ENCODE results near the gene BCL7C. TPM values are rescaled to one million over a fixed set of nuclear protein-coding genes. Genes with fewer than 3 reads are reported as not detected.
A peak's percentile ranks its signal among the peaks of the same experiment; 100 is the strongest.
"Not testable (repeated sequence)": the region's sequence is repeated elsewhere in the genome, so short reads cannot be mapped to it uniquely, and the experiment has no call there.

BCL7C gene
- polyA plus RNA-seq, 3 donors: 11.8 to 52.1 (median 22.0) TPM

DNA sequence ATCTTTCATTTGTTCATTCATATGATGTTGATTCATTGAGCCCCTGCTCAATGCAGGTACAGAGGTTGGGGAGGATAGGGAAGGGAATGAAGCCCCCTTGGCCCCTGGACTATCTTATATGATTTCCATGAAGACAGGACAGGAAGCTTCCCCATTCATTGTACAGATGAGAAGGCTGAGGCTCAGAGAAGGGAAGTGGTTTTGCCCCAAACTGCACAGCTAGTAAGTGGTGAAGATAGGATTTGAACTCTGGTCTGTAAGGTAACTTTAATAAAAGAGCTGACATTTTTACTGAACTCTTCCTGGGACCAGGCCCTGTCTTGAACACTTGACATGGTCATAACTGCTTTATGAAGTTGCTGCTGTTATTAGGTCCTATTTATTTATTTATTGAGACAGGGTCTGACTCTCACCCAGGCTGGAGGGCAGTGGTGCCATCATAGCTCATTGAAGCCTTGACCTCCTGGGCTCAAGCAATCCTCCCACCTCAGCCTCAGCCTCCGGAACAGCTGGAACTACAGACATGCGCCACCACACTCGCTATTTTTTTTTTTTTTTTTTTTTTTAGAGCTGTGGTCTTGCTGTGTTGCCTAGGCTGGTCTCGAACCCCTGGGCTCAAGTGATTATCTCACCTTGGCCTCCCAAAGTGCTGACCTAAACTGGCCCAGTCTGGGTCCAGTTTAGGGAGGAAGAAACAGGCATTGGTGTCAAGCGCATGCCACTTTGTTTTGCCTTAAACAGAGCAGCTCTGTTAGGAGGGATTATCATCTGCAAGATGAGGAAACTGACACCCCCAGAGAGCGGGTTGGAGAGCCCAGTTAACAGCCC is 7.5 kb upstream of the BCL7C start:
- WGBS, 3 donors: 20 to 29% (median 28%) methylated on average over 6 of the region's 6 CpGs
- no peak overlapping the region for H3K27ac ChIP-seq (ENCODE audit: low read depth, low read length)

DNA sequence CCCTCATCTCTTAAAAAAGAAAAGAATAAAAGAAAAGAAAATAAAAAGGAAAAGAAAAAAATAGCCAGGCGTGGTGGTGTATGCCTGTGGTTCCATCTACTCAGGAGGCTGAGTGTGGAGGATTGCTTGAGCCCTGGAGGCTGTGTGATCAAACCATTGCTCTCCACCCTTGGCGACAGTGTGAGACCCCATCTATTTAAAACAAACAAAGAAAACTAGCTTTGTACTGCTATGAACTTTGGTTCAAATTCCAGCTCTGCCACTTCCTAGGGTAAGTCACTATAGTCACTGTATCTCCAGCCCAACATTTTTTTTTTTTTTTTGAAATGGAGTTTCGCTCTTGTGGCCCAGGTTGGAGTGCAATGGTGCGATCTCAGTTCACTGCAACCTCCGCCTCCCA is 6.7 kb upstream of the BCL7C start:
- 93 to 99% (median 97%) methylated on average over 5 of the region's 5 CpGs for WGBS, 3 donors
- no peak overlapping the region for H3K27ac ChIP-seq (ENCODE audit: low read depth, low read length)

GRCh38 chr16:30899794-30900193 is 5.9 kb upstream of the BCL7C start:
- no peak overlapping the region for H3K27ac ChIP-seq (ENCODE audit: low read depth, low read length)
- 66 to 90% (median 87%) methylated on average over 2 of the region's 2 CpGs for WGBS, 3 donors

- peak overlapping the region; percentile 90 for H3K27ac ChIP-seq (ENCODE audit: low read depth, low read length)
- 15 to 17% (median 16%) methylated on average over 31 of the region's 31 CpGs for WGBS, 3 donors
These were observed 3.2 kb upstream of the BCL7C start for GRCh38 chr16:30896889-30897733.

GRCh38 chr16:30896261-30896888 is 2.5 kb upstream of the BCL7C start, which contains the start of gene CTF1:
TSS of gene CTF1 (plus strand) at chr16:30896614. CDS start at chr16:30896644, 30 bp downstream.
- 10 to 12% (median 12%) methylated on average over 26 to 31 of the region's 31 CpGs for WGBS, 3 donors
- peak within 1 kb of the TSS; percentile 90 for H3K27ac ChIP-seq (ENCODE audit: low read depth, low read length)

GRCh38 chr16:30895627-30896260 is 1.9 kb upstream of the BCL7C start:
- WGBS, 3 donors: 69 to 71% (median 70%) methylated on average over 32 of the region's 32 CpGs
- peak overlapping the region; percentile 4 for H3K27ac ChIP-seq (ENCODE audit: low read depth, low read length)

DNA sequence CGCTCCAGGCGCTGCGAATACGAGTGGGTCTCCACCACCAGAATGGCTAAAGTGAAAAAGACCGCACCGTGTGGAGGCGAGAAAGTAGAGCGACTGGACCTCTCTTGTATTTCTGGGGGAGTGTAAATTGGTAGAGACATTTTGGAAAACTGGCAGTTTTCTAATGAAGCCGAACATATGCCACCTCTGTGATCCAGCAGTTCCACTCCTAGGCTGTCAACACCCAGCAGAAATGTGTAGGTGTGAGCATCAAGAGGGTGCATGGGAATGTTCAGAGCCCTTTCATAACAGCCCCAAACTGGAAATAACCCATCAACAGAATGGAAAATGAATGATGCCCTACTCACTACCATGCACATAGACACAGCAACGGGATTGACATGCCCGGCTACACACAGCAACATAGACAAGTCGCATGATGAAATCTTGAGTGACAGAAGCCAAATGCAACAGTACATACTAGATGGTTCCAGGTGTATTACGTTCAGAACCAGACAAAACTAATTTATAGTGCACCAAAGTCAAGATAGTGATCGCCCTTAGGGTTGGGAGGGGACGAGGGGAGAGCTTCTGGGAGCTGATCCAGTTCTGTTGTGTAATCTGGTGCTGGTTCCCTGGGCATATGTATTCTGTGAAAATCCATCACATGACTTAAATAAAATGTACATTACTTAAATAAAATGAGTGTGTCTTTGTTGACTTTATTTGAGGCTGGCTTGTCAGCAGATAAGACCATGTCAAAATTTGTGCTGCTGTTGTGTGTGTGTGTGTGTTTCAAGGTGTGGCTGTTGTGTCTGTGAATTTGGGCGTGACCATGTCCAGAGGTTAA is 877 bp upstream of the BCL7C start:
- WGBS, 3 donors: 41 to 48% (median 47%) methylated on average over 16 of the region's 16 CpGs
- H3K27ac ChIP-seq (ENCODE audit: low read depth, low read length): peak overlapping the region; percentile 48

GRCh38 chr16:30893417-30893743 is 497 bp downstream of the BCL7C start:
- 0 to 2% (median 0%) methylated on average over 11 of the region's 11 CpGs for WGBS, 3 donors
- no peak overlapping the region for H3K27ac ChIP-seq (ENCODE audit: low read depth, low read length)

DNA sequence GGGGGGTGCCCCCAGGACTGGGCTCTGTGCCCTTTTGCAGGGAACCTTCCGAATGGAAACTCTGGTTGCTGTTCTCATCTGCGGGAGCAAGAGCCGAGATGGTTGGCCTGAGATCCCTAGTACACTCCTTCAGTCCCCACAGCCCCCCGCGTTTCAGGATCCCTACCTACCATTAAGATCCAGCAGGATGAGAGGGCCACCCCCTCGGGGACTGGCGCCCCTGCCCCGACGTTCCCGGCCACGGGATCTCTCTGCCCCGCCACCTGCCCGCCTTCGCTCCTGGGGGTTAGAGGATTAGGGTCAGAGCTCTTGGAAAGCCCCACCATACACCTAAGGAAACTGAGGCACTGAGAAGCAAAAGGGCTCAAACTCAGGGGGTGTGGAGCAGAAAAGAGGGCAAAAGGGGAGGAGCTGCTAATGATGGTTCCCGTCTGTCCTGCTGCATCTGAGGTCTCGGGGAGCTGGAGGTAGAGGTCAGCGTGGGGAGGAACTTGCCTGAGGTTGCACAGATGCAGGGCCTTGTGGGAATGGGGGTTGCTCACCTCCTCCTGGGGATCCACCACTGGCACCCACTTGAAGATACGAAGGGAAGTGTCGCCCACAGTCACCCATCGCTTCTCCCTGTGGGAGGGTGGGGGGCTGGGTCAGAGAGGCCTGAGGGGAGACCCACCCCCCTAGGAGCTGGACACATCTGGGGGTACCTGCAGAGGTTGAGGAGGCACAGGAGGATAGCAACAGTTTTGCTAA is 1.0 kb downstream of the BCL7C start:
- H3K27ac ChIP-seq (ENCODE audit: low read depth, low read length): no peak overlapping the region
- WGBS, 3 donors: 60 to 63% (median 62%) methylated on average over 20 of the region's 20 CpGs

- H3K27ac ChIP-seq (ENCODE audit: low read depth, low read length): not testable (repeated sequence)
- WGBS, 3 donors: 92 to 96% (median 93%) methylated on average over 15 of the region's 15 CpGs
These were observed 2.6 kb downstream of the BCL7C start for GRCh38 chr16:30891043-30891823.

DNA sequence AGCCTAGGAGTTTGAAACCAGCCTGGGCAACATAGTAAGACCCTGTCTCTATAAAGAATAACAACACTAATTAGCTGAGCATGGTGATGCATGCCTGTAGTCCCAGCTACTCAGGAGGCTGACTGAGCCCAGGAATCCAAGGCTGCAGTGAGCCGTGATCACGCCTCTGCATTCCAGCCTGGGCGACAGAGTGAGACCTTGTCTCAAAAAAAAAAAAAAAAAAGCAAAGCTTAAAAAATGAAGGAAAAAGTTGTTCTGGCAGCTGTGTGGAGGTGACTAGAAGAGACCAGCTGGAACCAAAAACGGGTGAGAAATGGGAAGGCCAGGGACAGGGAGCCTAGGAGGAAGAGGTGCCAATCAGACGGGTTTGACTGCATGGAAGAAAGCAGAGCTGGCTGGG is 4.2 kb downstream of the BCL7C start:
- H3K27ac ChIP-seq (ENCODE audit: low read depth, low read length): no peak overlapping the region
- 79 to 88% (median 86%) methylated on average over 5 of the region's 5 CpGs for WGBS, 3 donors

DNA sequence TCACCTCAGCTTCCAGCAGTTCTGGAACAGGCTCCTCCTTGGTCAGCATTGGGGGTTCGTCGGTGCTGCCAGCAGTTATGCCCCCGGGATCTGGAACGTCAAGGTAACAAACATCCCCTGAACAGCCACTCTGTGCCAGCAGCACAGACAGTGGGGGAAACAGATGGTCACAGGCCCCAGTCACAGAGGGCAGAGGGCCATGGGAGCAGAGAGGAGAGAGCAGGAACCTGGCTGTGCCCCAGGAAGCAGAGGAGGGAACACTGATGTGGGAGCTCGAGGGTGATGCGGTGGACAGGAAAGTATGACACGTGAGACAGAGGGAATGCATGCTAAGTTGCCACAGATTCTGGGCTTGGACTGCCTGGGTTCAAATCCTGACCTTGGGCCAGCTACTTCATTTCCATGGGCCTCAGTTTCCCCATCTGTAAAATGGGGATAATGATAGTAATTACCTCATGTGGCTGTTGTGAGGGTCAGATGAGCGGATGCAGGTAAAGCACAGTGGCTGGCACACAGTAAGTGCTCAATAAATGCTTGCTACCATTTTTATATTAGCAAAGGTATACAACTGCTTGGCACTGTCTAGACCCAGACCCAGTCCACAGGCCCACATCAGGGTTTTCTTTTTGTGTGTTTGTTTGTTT is 4.9 kb downstream of the BCL7C start:
- 78 to 83% (median 79%) methylated on average over 8 of the region's 8 CpGs for WGBS, 3 donors
- H3K27ac ChIP-seq (ENCODE audit: low read depth, low read length): no peak overlapping the region

DNA sequence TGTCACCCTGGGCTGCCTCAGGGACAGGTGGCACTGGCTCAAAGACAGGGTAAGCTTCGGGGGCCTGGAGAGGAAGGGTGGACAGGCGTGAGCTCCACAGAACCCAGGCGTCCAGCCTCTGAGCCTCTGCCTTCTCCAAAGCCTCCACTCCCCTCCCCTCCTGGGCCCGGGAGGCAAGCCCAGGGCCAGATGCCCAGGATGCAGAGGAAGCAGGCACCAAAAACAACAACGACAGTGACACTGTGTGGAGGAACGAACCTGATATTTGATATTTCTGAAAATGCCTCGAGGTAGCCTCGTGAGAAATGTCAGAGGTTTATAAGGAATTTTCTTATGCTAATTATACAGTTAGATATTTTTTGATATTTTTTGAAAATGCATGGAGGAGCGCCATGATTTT is 6.0 kb downstream of the BCL7C start:
- H3K27ac ChIP-seq (ENCODE audit: low read depth, low read length): no peak overlapping the region
- WGBS, 3 donors: 83 to 84% (median 83%) methylated on average over 9 of the region's 9 CpGs

DNA sequence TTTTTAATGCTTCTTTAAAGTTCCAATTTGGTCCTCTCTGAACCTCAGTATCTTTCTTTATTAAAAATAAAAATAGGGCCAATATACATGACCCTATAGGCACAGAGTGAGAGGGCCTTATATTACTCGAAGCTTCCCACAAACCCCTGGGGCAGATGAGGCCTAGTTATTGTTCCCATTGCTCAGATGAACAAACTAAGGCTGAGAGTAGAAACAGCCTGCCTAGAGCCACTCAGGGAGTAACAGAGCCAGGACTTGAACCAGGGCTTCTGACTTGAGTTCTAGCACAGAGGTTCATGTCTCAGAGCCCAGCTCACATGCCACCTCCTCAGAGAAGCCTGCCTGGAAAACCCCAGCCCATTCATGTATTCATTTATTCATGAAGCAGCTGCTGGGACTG is 7.7 kb downstream of the BCL7C start:
- no peak overlapping the region for H3K27ac ChIP-seq (ENCODE audit: low read depth, low read length)
- WGBS, 3 donors: 90 to 91% (median 90%) methylated on average over 1 of the region's 1 CpG

DNA sequence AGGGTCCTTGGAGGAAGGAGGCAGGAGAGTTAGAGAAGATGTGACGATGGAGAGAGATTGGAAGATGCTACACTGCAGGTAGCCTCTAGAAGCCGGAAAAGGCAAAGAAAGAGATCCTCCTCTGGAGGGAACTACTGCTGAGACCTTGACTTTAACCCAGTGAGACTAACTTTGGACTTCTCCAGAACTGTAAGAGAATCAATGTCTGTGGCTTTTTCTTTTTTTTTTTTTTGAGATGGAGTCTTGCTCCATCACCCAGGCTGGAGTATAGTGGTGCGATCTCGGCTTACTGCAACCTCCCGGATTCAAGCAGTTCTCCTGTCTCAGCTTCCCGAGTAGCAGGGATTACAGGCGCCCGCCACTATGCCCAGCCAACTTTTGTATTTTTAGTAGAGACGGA is 8.7 kb downstream of the BCL7C start:
- no peak overlapping the region for H3K27ac ChIP-seq (ENCODE audit: low read depth, low read length)
- WGBS, 3 donors: 90 to 95% (median 90%) methylated on average over 9 of the region's 9 CpGs

DNA sequence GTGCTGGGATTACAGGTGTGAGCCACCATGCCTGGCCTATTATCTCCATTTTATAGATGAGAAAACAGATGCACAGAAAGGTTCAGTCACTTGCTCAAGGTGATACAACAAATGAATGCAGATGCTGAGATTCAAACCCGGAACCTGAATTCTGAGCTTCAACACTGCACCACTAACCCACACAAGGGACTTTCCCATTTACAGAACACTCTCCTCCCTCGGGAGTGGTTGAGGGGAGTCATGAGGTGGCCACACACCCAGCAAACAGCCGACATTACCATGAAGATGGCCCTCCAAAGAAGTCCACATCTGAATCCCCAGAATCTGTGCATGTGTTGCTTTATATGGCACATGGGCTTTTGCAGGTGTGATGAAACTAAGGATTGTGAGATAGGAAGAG is 9.1 kb downstream of the BCL7C start:
- H3K27ac ChIP-seq (ENCODE audit: low read depth, low read length): no peak overlapping the region
- 86 to 91% (median 90%) methylated on average over 3 of the region's 3 CpGs for WGBS, 3 donors

All from adipose tissue (tissue), 3 donors.